Omental fat pad (tissue), 4 donors: Measurements from ENCODE around the gene NR1I2. TPM values are rescaled to one million over a fixed set of nuclear protein-coding genes. Genes with fewer than 3 reads are reported as not detected.

Source experiments
- ATAC-seq: fragments of 150-250 bp; one replicate; pipeline ENCODE4 v1.9.1; 2016; ENCODE audit warnings: mild to moderate bottlenecking, moderate library complexity; ENCODE audit not compliant: low FRiP score
- DNase-seq: peaks from one replicate; pipeline ENCODE4 v3.0.0-alpha.2; 2019; ENCODE audit warnings: low spot score
- total RNA-seq, 4 donors: library from RNA; depleted of rRNA; stranded (reverse); fragments of >200 nt; gene quantifications; one replicate each; pipeline ENCODE4 v1.1.0, GENCODE V29; 2016
- TF ChIP-seq, protein P1 (sequence below), 3 donors: fragments of 450-650 bp; IDR thresholded peaks; one replicate each; pipeline ENCODE4 v1.5.1; 2016 to 2017; ENCODE audit warnings: antibody characterized with exemption in 3 of 3, mild to moderate bottlenecking in 3 of 3, moderate library complexity in 2 of 3

Gene NR1I2
- total RNA-seq, 4 donors from 2014 or later = 0.38 TPM; not detected in 3

GRCh38 chr3:119765239-119765638 is 16.7 kb upstream of the NR1I2 start:
- no peak for ATAC-seq
- TF ChIP-seq, protein P1, sequence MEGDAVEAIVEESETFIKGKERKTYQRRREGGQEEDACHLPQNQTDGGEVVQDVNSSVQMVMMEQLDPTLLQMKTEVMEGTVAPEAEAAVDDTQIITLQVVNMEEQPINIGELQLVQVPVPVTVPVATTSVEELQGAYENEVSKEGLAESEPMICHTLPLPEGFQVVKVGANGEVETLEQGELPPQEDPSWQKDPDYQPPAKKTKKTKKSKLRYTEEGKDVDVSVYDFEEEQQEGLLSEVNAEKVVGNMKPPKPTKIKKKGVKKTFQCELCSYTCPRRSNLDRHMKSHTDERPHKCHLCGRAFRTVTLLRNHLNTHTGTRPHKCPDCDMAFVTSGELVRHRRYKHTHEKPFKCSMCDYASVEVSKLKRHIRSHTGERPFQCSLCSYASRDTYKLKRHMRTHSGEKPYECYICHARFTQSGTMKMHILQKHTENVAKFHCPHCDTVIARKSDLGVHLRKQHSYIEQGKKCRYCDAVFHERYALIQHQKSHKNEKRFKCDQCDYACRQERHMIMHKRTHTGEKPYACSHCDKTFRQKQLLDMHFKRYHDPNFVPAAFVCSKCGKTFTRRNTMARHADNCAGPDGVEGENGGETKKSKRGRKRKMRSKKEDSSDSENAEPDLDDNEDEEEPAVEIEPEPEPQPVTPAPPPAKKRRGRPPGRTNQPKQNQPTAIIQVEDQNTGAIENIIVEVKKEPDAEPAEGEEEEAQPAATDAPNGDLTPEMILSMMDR (IDR thresholded peaks at IDR 0.05) = no peak
- no peak for DNase-seq

DNA sequence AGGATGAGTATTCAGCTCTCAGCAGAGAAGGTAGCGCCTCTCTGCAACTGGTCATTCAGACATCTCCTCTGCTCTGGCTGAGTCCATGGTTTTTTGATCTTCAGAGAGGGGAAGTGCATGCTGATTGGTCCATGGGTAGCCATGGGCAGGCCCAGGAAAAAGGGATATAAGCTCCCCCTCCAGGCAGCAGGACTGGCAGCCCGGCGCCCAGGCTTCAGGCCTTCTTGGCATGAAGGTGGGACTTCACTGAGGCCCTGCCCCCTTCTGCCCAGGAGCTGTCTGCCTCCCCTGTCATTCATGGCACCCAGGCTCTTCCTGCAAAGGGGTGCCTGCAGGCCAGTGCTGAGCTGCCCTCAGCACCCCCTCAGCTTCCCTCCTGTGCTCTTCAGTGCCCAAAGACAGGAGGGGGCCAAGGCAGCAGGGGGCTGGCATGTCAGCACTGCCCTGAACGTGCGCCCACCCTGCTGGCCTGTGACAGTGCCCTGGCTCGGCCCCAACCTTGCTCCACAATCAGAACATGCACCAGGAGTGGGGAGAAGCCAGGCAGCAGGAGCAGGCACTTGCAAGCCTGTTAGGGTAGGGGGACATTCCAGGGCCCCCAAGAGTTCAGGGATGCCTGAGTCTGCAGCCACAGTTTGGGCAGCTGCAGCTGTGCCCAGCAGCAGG is 13.8 kb upstream of the NR1I2 start:
- DNase-seq (no peak), ATAC-seq (no peak)
- TF ChIP-seq, protein P1 (IDR thresholded peaks at IDR 0.05) = no peak

GRCh38 chr3:119768668-119769393 is 13.1 kb upstream of the NR1I2 start:
- ATAC-seq (no peak), DNase-seq (no peak)
- TF ChIP-seq, protein P1 (IDR thresholded peaks at IDR 0.05) = no peak

GRCh38 chr3:119769394-119770149 is 12.3 kb upstream of the NR1I2 start:
- no peak for ATAC-seq
- no peak for DNase-seq
- TF ChIP-seq, protein P1 (IDR thresholded peaks at IDR 0.05) = no peak

GRCh38 chr3:119774444-119774843 is 7.5 kb upstream of the NR1I2 start:
- TF ChIP-seq, protein P1 (IDR thresholded peaks at IDR 0.05) = no peak
- DNase-seq (no peak), ATAC-seq (no peak)

DNA sequence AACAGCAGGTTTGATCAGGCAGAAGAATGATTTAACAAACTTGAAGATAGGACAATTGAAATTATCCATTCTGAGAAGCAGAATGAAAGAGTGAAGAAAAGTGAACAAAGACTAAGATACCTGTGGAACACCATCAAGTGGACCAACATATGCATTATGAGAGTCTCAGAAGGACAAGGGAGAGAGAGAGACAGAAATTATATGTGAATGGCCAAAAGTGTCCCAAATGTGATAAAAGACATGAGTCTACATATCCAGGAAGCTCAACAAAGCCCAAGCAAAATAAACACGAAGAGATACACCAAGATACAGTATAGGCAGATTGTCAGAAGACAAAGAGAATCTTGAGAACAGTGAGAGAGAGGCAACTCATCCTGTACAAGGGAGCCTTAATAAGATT is 5.6 kb upstream of the NR1I2 start:
- TF ChIP-seq, protein P1 (IDR thresholded peaks at IDR 0.05) = no peak
- ATAC-seq (no peak), DNase-seq (no peak)
